Spleen (tissue), 11 donors: ENCODE results near the gene USP24. TPM values are rescaled to one million over a fixed set of nuclear protein-coding genes. Genes with fewer than 3 reads are reported as not detected.
"Not testable (repeated sequence)": the region's sequence is repeated elsewhere in the genome, so short reads cannot be mapped to it uniquely, and the experiment has no call there.

Experiments
- DNase-seq: peaks from one replicate; pipeline ENCODE4 v3.0.0-alpha.2; 2020
- H3K27ac ChIP-seq, 8 donors: fragments of 200-600 bp; sonication (generic) in 7 of 8; 1 replicate in 4 of 8; 2 replicates in 4 of 8; pipeline versions ENCODE4 v1.5.0 to v1.8.0; 2016 to 2021; ENCODE audit warnings: inconsistent platforms in 4 of 8, mild to moderate bottlenecking in 4 of 8, moderate library complexity in 1 of 8
- H3K27me3 ChIP-seq, 7 donors: fragments of 200-600 bp; sonication (generic) in 6 of 7; replicated peaks in 1 of 7; 1 replicate in 4 of 7; 2 replicates in 3 of 7; pipeline versions ENCODE4 v1.5.0 to v1.8.0; 2016 to 2021; ENCODE audit warnings: inconsistent platforms in 3 of 7, mild to moderate bottlenecking in 1 of 7
- H3K36me3 ChIP-seq, 6 donors: fragments of 200-600 bp; sonication (generic) in 5 of 6; 1 replicate in 4 of 6; 2 replicates in 2 of 6; pipeline versions ENCODE4 v1.5.0 to v1.8.0; 2016 to 2021; ENCODE audit warnings: inconsistent platforms in 2 of 6
- H3K4me1 ChIP-seq, 6 donors: fragments of 200-600 bp; sonication (generic) in 5 of 6; 1 replicate in 3 of 6; 2 replicates in 3 of 6; pipeline versions ENCODE4 v1.5.0 to v1.8.0; 2016 to 2021; ENCODE audit warnings: inconsistent platforms in 3 of 6
- H3K4me3 ChIP-seq, 8 donors: fragments of 200-600 bp; sonication (generic) in 7 of 8; 1 replicate in 4 of 8; 2 replicates in 4 of 8; pipeline versions ENCODE4 v1.5.0 to v1.8.0; 2016 to 2021; ENCODE audit warnings: inconsistent platforms in 4 of 8, mild to moderate bottlenecking in 4 of 8, moderate library complexity in 2 of 8
- H3K9me3 ChIP-seq, 8 donors: fragments of 200-600 bp; sonication (generic) in 7 of 8; 1 replicate in 4 of 8; 2 replicates in 4 of 8; pipeline versions ENCODE4 v1.5.0 to v1.8.0; 2016 to 2021; ENCODE audit warnings: inconsistent platforms in 4 of 8
- POLR2A ChIP-seq, 3 donors: fragments of 450-650 bp; IDR thresholded peaks; one replicate each; pipeline ENCODE4 v1.5.1; 2017; ENCODE audit warnings: antibody characterized with exemption in 3 of 3, mild to moderate bottlenecking in 1 of 3
- POLR2AphosphoS5 ChIP-seq, 3 donors: sonication (generic); formaldehyde crosslinking; IDR thresholded peaks; one replicate each; pipeline ENCODE4 v1.5.1; 2017; ENCODE audit warnings: antibody characterized with exemption in 3 of 3
- WGBS, 5 donors: extraction: QIAGEN DNeasy Blood & Tissue Kit in 3 of 5; methylation state at CpG; one replicate each; pipeline versions ENCODE4 v1.1.5 to v1.1.7; 2013 to 2018; 5-methylcytosine and 5-hydroxymethylcytosine counted together
- intact Hi-C: fragments of 100-400 bp; cut with DNase I; formaldehyde crosslinking; loops from one replicate; pipeline ENCODE4 v1.15.0; 2023; ENCODE audit warnings: low total_unique reads
- polyA plus RNA-seq, 3 donors: library from polyadenylated mRNA; stranded (reverse); fragments of 200-250 nt; gene quantifications; one replicate each; pipeline ENCODE4 v1.2.1, GENCODE V29; 2013
- total RNA-seq, 7 donors: library from RNA; depleted of rRNA in 3 of 7; stranded (reverse); fragments of >200 nt in 3 of 7; fragmentation: NEBNext Ultra II Directional in 4 of 7; extraction: Animal tissue kit (Norgen Biotek cat#: 25700) in 4 of 7; gene quantifications; one replicate each; pipeline versions ENCODE4 v1.1.0 to v1.2.1, GENCODE V29; 2016 to 2021
- TF ChIP-seq, protein P1 (sequence below), 11 experiments: fragments of 200-600 bp in 7 of 11; fragments of 450-650 bp in 4 of 11; sonication (generic) in 4 of 11; IDR thresholded peaks in 8 of 11; conservative IDR thresholded peaks in 3 of 11; 1 replicate in 7 of 11; 2 replicates in 4 of 11; pipeline versions ENCODE4 v1.4.0 to v1.8.0; 2016 to 2021; ENCODE audit warnings: antibody characterized with exemption in 11 of 11, inconsistent platforms in 4 of 11, mild to moderate bottlenecking in 1 of 11
- donor health status: healthy with polysubstance abuse.
- donor health status: DM: no; HTN: no; CAD: no; lungs with moderate emphysema.
- donor health status: DM: no; HTN: no; CAD: no.
- donor health status: Bipolar disorder and iron deficiency.
- donor health status: healthy.
- donor health status: DM: no; HTN: no; CAD: no.
- donor health status: DM: yes; HTN: yes; CAD: no.

USP24 gene
- total and polyA plus RNA-seq, 10 donors = 11.6 to 94.5 (median 70.1) TPM

GRCh38 chr1:55196433-55197035, 18.6 kb downstream of the USP24 start:
- peaks cover 23 to 97% (median 55%) of the 10 kb centered on the region in 6 donors for H3K4me1 ChIP-seq
- no peak overlapping the region for H3K4me3 ChIP-seq
- DNase-seq = no peak
- 67 to 81% (median 73%) methylated on average over 5 of the region's 5 CpGs for WGBS, 5 donors
- TF ChIP-seq, protein P1, sequence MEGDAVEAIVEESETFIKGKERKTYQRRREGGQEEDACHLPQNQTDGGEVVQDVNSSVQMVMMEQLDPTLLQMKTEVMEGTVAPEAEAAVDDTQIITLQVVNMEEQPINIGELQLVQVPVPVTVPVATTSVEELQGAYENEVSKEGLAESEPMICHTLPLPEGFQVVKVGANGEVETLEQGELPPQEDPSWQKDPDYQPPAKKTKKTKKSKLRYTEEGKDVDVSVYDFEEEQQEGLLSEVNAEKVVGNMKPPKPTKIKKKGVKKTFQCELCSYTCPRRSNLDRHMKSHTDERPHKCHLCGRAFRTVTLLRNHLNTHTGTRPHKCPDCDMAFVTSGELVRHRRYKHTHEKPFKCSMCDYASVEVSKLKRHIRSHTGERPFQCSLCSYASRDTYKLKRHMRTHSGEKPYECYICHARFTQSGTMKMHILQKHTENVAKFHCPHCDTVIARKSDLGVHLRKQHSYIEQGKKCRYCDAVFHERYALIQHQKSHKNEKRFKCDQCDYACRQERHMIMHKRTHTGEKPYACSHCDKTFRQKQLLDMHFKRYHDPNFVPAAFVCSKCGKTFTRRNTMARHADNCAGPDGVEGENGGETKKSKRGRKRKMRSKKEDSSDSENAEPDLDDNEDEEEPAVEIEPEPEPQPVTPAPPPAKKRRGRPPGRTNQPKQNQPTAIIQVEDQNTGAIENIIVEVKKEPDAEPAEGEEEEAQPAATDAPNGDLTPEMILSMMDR (IDR thresholded peaks at IDR 0.05 in 8 of 11, conservative IDR thresholded peaks at IDR 0.05 in 3 of 11) = no peak
- TF ChIP-seq POLR2AphosphoS5 (IDR thresholded peaks at IDR 0.05) (no peak), POLR2A (IDR thresholded peaks at IDR 0.05) (no peak)
- H3K9me3 ChIP-seq = no peaks in the 10 kb centered on the region
- H3K36me3 ChIP-seq = peaks cover 0 to 20% (median 0%) of the 10 kb centered on the region in 6 donors
- peak overlapping the region in 3 of 8 donors; percentile 4 to 51 (median 37) for H3K27ac ChIP-seq
- intact Hi-C loops = no loop called here
- no peaks in the 10 kb centered on the region for H3K27me3 ChIP-seq

DNA sequence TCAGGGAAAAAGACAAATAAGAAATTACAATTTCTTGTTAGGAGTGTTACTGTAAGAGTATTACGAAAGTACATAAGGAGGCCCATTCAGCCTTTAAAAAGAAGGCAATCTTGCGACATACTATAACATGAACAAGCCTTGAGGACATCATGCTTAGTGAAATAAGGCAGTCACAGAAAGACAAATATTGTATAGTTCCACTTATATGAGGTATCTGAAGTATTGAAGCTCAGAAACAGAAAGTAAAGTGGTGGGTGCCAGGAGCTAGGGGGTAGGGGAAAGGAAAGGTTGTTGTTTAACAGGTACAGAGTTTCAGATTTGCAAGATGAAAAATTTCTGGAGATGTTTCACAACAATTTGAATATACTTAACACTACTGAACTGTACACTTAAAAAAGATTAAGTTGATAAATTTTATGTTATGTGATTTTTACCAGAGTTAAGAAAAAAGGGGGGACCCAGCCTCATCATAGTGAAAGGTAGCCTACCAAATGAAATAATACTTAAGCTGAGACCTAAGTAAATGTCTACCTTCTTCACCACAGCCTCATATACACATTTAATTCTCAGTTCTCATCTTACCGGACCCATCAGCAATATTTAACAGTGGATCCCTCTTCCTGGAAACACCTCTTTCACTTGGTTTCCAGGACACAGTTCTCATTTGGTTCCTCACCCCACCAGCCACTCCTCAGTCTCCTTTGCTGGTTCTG, 19.5 kb downstream of the USP24 start:
- no peak for DNase-seq
- intact Hi-C loops = no loop called here
- H3K36me3 ChIP-seq = peaks cover 0 to 20% (median 0%) of the 10 kb centered on the region in 6 donors
- H3K4me1 ChIP-seq = peaks cover 19 to 95% (median 49%) of the 10 kb centered on the region in 6 donors
- WGBS, 5 donors = 64 to 85% (median 75%) methylated on average over 3 of the region's 3 CpGs
- TF ChIP-seq POLR2A (IDR thresholded peaks at IDR 0.05) (no peak), POLR2AphosphoS5 (IDR thresholded peaks at IDR 0.05) (no peak)
- TF ChIP-seq, protein P1 (IDR thresholded peaks at IDR 0.05 in 8 of 11, conservative IDR thresholded peaks at IDR 0.05 in 3 of 11) = no peak
- no peaks in the 10 kb centered on the region for H3K9me3 ChIP-seq
- H3K27ac ChIP-seq = peak overlapping the region in 3 of 8 donors; percentile 35 to 51 (median 37)
- no peaks in the 10 kb centered on the region for H3K27me3 ChIP-seq
- H3K4me3 ChIP-seq = no peak overlapping the region

GRCh38 chr1:55194851-55195250, 20.3 kb downstream of the USP24 start:
- no peaks in the 10 kb centered on the region for H3K9me3 ChIP-seq
- H3K36me3 ChIP-seq = peaks cover 0 to 20% (median 0%) of the 10 kb centered on the region in 6 donors
- no peak for DNase-seq
- no peaks in the 10 kb centered on the region for H3K27me3 ChIP-seq
- no peak overlapping the region for H3K4me3 ChIP-seq
- intact Hi-C loops = no loop called here
- TF ChIP-seq, protein P1 (IDR thresholded peaks at IDR 0.05 in 8 of 11, conservative IDR thresholded peaks at IDR 0.05 in 3 of 11) = no peak
- TF ChIP-seq POLR2A (IDR thresholded peaks at IDR 0.05) (no peak), POLR2AphosphoS5 (IDR thresholded peaks at IDR 0.05) (no peak)
- WGBS, 5 donors = 33 to 63% (median 50%) methylated on average over 3 of the region's 3 CpGs
- peaks cover 19 to 93% (median 46%) of the 10 kb centered on the region in 6 donors for H3K4me1 ChIP-seq
- peak overlapping the region in 3 of 8 donors; percentile 35 to 51 (median 37) for H3K27ac ChIP-seq

GRCh38 chr1:55192093-55192492, 23.1 kb downstream of the USP24 start:
- no peaks in the 10 kb centered on the region for H3K36me3 ChIP-seq
- H3K27me3 ChIP-seq = no peaks in the 10 kb centered on the region
- no peak overlapping the region for H3K4me3 ChIP-seq
- no peak for DNase-seq
- TF ChIP-seq POLR2A (IDR thresholded peaks at IDR 0.05) (no peak), POLR2AphosphoS5 (IDR thresholded peaks at IDR 0.05) (no peak)
- TF ChIP-seq, protein P1 (IDR thresholded peaks at IDR 0.05 in 8 of 11, conservative IDR thresholded peaks at IDR 0.05 in 3 of 11) = no peak
- H3K4me1 ChIP-seq = peaks cover 16 to 96% (median 46%) of the 10 kb centered on the region in 6 donors
- H3K9me3 ChIP-seq = no peaks in the 10 kb centered on the region
- WGBS, 5 donors = 82 to 91% (median 88%) methylated on average over 1 of the region's 1 CpG
- no peak overlapping the region for H3K27ac ChIP-seq
- intact Hi-C loops = no loop called here

- 85 to 90% (median 89%) methylated on average over 11 of the region's 11 CpGs for WGBS, 5 donors
- H3K27me3 ChIP-seq, H3K4me3 ChIP-seq, H3K27ac ChIP-seq, DNase-seq, intact Hi-C loops, H3K36me3 ChIP-seq, H3K9me3 ChIP-seq: not testable (repeated sequence)
- H3K4me1 ChIP-seq = peaks cover 11 to 95% (median 42%) of the 10 kb centered on the region in 6 donors
Observed at GRCh38 chr1:55191219-55191952, 23.8 kb downstream of the USP24 start.
